WERI-Rb-1 (cell line): Measurements from ENCODE around the gene ELL2.

Source experiments
- DNase-seq: peaks from one replicate; pipeline ENCODE4 v3.0.0-alpha.2; 2020
- H3K27ac ChIP-seq: fragments of 250-450 bp; sonication (Bioruptor Pico); 2 replicates; pipeline ENCODE4 v1.5.1; 2020; ENCODE audit warnings: mild to moderate bottlenecking, moderate library complexity
- H3K27me3 ChIP-seq: fragments of 250-450 bp; sonication (Bioruptor Pico); 2 replicates; pipeline ENCODE4 v1.5.1; 2021; ENCODE audit warnings: mild to moderate bottlenecking, low read depth, moderate library complexity; ENCODE audit not compliant: insufficient read depth, severe bottlenecking
- H3K36me3 ChIP-seq: fragments of 250-450 bp; sonication (Bioruptor Pico); 2 replicates; pipeline ENCODE4 v1.5.1; 2020; ENCODE audit warnings: mild to moderate bottlenecking, moderate library complexity
- H3K4me3 ChIP-seq: 2 replicates; pipeline ENCODE4 v1.5.1; 2011; ENCODE audit warnings: low read depth, mild to moderate bottlenecking, control low read depth, low read length
- H3K9me3 ChIP-seq: fragments of 250-450 bp; sonication (Bioruptor Pico); 2 replicates; pipeline ENCODE4 v1.5.1; 2021; ENCODE audit warnings: mild to moderate bottlenecking, moderate library complexity; ENCODE audit not compliant: severe bottlenecking
- CTCF ChIP-seq: IDR thresholded peaks from 2 replicates; pipeline ENCODE4 v1.5.1; 2011; ENCODE audit warnings: low read depth, mild to moderate bottlenecking, control low read depth, inconsistent platforms, low read length

Gene ELL2

DNA sequence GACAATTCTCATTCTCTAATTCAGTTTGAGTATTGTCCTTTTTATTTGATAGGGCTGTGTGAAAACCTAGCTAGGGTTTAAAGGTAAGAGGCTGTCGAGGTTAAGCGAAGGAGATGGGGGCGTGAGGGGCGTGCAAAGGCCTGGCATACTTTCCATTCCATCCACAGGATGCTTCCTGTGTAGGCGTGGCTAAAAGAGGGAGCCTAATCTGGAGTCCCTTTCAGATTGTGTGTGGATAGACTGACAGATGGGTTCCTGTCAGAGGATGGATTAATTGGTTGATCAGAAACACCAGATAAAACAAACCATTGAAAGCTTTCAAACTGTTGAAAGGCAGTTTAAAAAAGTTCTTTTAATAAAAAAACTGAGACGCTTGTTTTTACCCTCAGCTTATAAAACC lies 1.1 kb upstream of the ELL2 start:
- peak; percentile 12 for DNase-seq
- H3K4me3 ChIP-seq = no peak overlapping the region
- no peaks in the 10 kb centered on the region for H3K27me3 ChIP-seq
- no peaks in the 10 kb centered on the region for H3K9me3 ChIP-seq
- H3K36me3 ChIP-seq = no peaks in the 10 kb centered on the region
- no peak overlapping the region for H3K27ac ChIP-seq
- TF ChIP-seq CTCF = no peak

GRCh38 chr5:95962475-95962773 lies 773 bp upstream of the ELL2 start:
- no peak overlapping the region for H3K4me3 ChIP-seq
- no peak for DNase-seq
- no peaks in the 10 kb centered on the region for H3K36me3 ChIP-seq
- no peak for TF ChIP-seq CTCF
- H3K9me3 ChIP-seq = no peaks in the 10 kb centered on the region
- no peak overlapping the region for H3K27ac ChIP-seq
- H3K27me3 ChIP-seq = no peaks in the 10 kb centered on the region

- Histone ChIP-seq H3K27me3 (no peaks in the 10 kb centered on the region), H3K36me3 (no peaks in the 10 kb centered on the region), H3K4me3 (peak overlapping the region; percentile 82), H3K9me3 (no peaks in the 10 kb centered on the region), H3K27ac (peak overlapping the region; percentile 25)
- DNase-seq = peak; percentile 76
- peak; percentile 81 for TF ChIP-seq CTCF
These were observed 709 bp downstream of the ELL2 start for GRCh38 chr5:95960667-95961616.

- H3K27me3 ChIP-seq = no peaks in the 10 kb centered on the region
- H3K4me3 ChIP-seq = peak overlapping the region; percentile 82
- no peak for TF ChIP-seq CTCF
- no peak overlapping the region for H3K27ac ChIP-seq
- DNase-seq = peak; percentile 12
- H3K9me3 ChIP-seq = no peaks in the 10 kb centered on the region
- H3K36me3 ChIP-seq = no peaks in the 10 kb centered on the region
These were observed 1.6 kb downstream of the ELL2 start for GRCh38 chr5:95959888-95960666.

DNA sequence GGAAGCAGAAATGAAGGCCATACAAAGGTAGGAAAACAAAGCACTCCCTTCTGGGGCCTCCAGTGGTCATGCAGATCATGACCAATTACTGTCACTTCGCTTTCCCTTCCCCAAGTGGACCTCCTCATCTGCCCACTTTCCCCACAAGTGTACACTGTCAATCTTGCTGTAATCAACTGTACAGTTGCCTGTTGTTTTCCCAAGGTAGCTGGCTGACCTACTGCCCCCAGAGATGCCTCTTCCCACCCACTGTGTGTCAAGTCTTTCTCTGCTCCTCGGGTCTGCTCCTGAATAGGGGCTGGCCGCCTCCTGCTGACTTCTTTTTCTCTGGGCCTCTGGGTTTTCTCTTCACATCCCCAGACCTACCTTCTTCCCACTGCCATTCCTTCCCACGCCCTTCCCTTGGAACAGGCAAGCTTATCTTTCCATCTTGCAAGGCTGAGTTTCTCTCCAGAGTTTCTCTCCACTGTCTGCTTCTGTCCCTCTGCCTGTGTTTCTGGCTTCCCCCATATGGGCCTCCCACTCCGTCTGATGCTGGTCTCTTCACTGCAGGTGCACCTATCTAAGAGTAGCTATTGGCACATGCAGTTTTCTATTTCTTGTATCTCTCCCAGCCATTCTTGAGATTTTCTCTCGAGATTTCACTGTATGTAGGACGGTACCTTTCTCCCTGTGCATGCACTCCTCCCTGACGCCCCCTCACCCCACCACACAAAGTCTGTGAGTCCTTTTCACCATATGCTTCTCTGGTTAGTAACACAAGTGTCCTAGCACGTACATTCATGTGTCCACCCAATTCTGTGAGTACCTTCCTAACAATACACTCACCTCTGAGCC lies 2.4 kb downstream of the ELL2 start:
- no peak for DNase-seq
- no peak for TF ChIP-seq CTCF
- no peak overlapping the region for H3K27ac ChIP-seq

More for the DNA sequence above, 2.4 kb downstream of the ELL2 start:
- no peaks in the 10 kb centered on the region for H3K36me3 ChIP-seq
- no peaks in the 10 kb centered on the region for H3K27me3 ChIP-seq
- H3K9me3 ChIP-seq = no peaks in the 10 kb centered on the region
- no peak overlapping the region for H3K4me3 ChIP-seq
